GM20000 (cell line): ENCODE measurements around the gene TEF.

Experiments
- DNase-seq: peaks from one replicate; pipeline ENCODE4 v3.0.0; 2012; ENCODE audit warnings: low spot score
- CTCF ChIP-seq: IDR thresholded peaks from 2 replicates; pipeline ENCODE4 v1.5.1; 2012; ENCODE audit warnings: mild to moderate bottlenecking, control low read depth; ENCODE audit errors: extremely low read depth, missing control alignments

The TEF gene

GRCh38 chr22:41382610-41383009, 868 bp downstream of the TEF start:
- DNase-seq = no peak
- no peak for TF ChIP-seq CTCF

- no peak for TF ChIP-seq CTCF
- DNase-seq = no peak
Observed at GRCh38 chr22:41383085-41383484, 1.3 kb downstream of the TEF start.

GRCh38 chr22:41384128-41384527, 2.4 kb downstream of the TEF start:
- TF ChIP-seq CTCF = no peak
- DNase-seq = no peak

GRCh38 chr22:41387341-41387740, 5.6 kb downstream of the TEF start:
- TF ChIP-seq CTCF = no peak
- DNase-seq = no peak

GRCh38 chr22:41394012-41394356, 12.2 kb downstream of the TEF start:
- TF ChIP-seq CTCF = no peak

GRCh38 chr22:41395531-41396240, 13.9 kb downstream of the TEF start:
- TF ChIP-seq CTCF = no peak
- no peak for DNase-seq

More at GRCh38 chr22:41394012-41394356, 12.2 kb downstream of the TEF start:
- DNase-seq = no peak

- no peak for DNase-seq
- TF ChIP-seq CTCF = no peak
Observed at GRCh38 chr22:41397143-41397811, 15.5 kb downstream of the TEF start.
